ENCODE measurements around the gene ZNF618. TPM values are rescaled to one million over a fixed set of nuclear protein-coding genes. Genes with fewer than 3 reads are reported as not detected.

The ZNF618 gene
- total RNA-seq, 4 donors from 2014 or later: 0.26 to 1.2 (median 1.0) TPM

GRCh38 chr9:114014044-114014443 lies 137.9 kb downstream of the ZNF618 start:
- H3K4me3 ChIP-seq: no peak overlapping the region
- H3K4me1 ChIP-seq: no peaks in the 10 kb centered on the region
- TF ChIP-seq CTCF (IDR thresholded peaks at IDR 0.05 in 4 of 5, conservative IDR thresholded peaks at IDR 0.05 in 1 of 5) (no peak), POLR2A (IDR thresholded peaks at IDR 0.05) (no peak)
- H3K27me3 ChIP-seq: no peaks in the 10 kb centered on the region
- no peak overlapping the region for H3K27ac ChIP-seq
- no peaks in the 10 kb centered on the region for H3K9me3 ChIP-seq
- no peak for DNase-seq
- in situ Hi-C loops (cut with MboI; ENCODE audit: low sequenced_read_pairs in 4 of 4): no loop called here
- H3K36me3 ChIP-seq: no peaks in the 10 kb centered on the region
- no peak for ATAC-seq
- intact Hi-C loops (cut with DNase I; ENCODE audit: low total_unique reads): no loop called here

- no peak for TF ChIP-seq CTCF (IDR thresholded peaks at IDR 0.05 in 4 of 5, conservative IDR thresholded peaks at IDR 0.05 in 1 of 5)
- no peak for TF ChIP-seq POLR2A (IDR thresholded peaks at IDR 0.05)
- intact Hi-C loops (cut with DNase I; ENCODE audit: low total_unique reads) (no loop called here), in situ Hi-C loops (cut with MboI; ENCODE audit: low sequenced_read_pairs in 4 of 4) (no loop called here)
- no peaks in the 10 kb centered on the region for H3K36me3 ChIP-seq
- H3K4me3 ChIP-seq: no peak overlapping the region
- no peaks in the 10 kb centered on the region for H3K4me1 ChIP-seq
- H3K9me3 ChIP-seq: no peaks in the 10 kb centered on the region
- ATAC-seq: no peak
- no peaks in the 10 kb centered on the region for H3K27me3 ChIP-seq
- no peak overlapping the region for H3K27ac ChIP-seq
- DNase-seq: no peak
Observed at GRCh38 chr9:114015607-114016006, 139.5 kb downstream of the ZNF618 start.

GRCh38 chr9:114016101-114016500 lies 140.0 kb downstream of the ZNF618 start:
- intact Hi-C loops (cut with DNase I; ENCODE audit: low total_unique reads): no loop called here
- Histone ChIP-seq H3K36me3 (no peaks in the 10 kb centered on the region), H3K4me1 (no peaks in the 10 kb centered on the region), H3K4me3 (no peak overlapping the region), H3K9me3 (no peaks in the 10 kb centered on the region), H3K27ac (no peak overlapping the region), H3K27me3 (no peaks in the 10 kb centered on the region)
- no peak for TF ChIP-seq POLR2A (IDR thresholded peaks at IDR 0.05)
- TF ChIP-seq CTCF (IDR thresholded peaks at IDR 0.05 in 4 of 5, conservative IDR thresholded peaks at IDR 0.05 in 1 of 5): no peak
- in situ Hi-C loops (cut with MboI; ENCODE audit: low sequenced_read_pairs in 4 of 4): no loop called here
- no peak for DNase-seq
- ATAC-seq: no peak

- TF ChIP-seq POLR2A (IDR thresholded peaks at IDR 0.05): no peak
- TF ChIP-seq CTCF (IDR thresholded peaks at IDR 0.05 in 4 of 5, conservative IDR thresholded peaks at IDR 0.05 in 1 of 5): no peak
- intact Hi-C loops (cut with DNase I; ENCODE audit: low total_unique reads) (no loop called here), in situ Hi-C loops (cut with MboI; ENCODE audit: low sequenced_read_pairs in 4 of 4) (no loop called here)
- Histone ChIP-seq H3K4me3 (no peak overlapping the region), H3K36me3 (no peaks in the 10 kb centered on the region), H3K4me1 (no peaks in the 10 kb centered on the region), H3K27me3 (no peaks in the 10 kb centered on the region), H3K27ac (no peak overlapping the region), H3K9me3 (no peaks in the 10 kb centered on the region)
- ATAC-seq (no peak), DNase-seq (no peak)
Observed at GRCh38 chr9:114016629-114017423, 140.7 kb downstream of the ZNF618 start.
